GM21381 (cell line): ENCODE data around the gene CSPG4.
A peak's percentile ranks its signal among the peaks of the same experiment; 100 is the strongest.
"Not testable (repeated sequence)": the region's sequence is repeated elsewhere in the genome, so short reads cannot be mapped to it uniquely, and the experiment has no call there.

ENCODE experiments used
- ATAC-seq: cut with Tn5 transposase; IDR thresholded peaks from one replicate; pipeline ENCODE4 v1.9.1; 2021; ENCODE audit warnings: mild to moderate bottlenecking, moderate library complexity; ENCODE audit not compliant: unreplicated experiment

The CSPG4 gene, protein sequence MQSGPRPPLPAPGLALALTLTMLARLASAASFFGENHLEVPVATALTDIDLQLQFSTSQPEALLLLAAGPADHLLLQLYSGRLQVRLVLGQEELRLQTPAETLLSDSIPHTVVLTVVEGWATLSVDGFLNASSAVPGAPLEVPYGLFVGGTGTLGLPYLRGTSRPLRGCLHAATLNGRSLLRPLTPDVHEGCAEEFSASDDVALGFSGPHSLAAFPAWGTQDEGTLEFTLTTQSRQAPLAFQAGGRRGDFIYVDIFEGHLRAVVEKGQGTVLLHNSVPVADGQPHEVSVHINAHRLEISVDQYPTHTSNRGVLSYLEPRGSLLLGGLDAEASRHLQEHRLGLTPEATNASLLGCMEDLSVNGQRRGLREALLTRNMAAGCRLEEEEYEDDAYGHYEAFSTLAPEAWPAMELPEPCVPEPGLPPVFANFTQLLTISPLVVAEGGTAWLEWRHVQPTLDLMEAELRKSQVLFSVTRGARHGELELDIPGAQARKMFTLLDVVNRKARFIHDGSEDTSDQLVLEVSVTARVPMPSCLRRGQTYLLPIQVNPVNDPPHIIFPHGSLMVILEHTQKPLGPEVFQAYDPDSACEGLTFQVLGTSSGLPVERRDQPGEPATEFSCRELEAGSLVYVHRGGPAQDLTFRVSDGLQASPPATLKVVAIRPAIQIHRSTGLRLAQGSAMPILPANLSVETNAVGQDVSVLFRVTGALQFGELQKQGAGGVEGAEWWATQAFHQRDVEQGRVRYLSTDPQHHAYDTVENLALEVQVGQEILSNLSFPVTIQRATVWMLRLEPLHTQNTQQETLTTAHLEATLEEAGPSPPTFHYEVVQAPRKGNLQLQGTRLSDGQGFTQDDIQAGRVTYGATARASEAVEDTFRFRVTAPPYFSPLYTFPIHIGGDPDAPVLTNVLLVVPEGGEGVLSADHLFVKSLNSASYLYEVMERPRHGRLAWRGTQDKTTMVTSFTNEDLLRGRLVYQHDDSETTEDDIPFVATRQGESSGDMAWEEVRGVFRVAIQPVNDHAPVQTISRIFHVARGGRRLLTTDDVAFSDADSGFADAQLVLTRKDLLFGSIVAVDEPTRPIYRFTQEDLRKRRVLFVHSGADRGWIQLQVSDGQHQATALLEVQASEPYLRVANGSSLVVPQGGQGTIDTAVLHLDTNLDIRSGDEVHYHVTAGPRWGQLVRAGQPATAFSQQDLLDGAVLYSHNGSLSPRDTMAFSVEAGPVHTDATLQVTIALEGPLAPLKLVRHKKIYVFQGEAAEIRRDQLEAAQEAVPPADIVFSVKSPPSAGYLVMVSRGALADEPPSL (N-terminal part only)

DNA sequence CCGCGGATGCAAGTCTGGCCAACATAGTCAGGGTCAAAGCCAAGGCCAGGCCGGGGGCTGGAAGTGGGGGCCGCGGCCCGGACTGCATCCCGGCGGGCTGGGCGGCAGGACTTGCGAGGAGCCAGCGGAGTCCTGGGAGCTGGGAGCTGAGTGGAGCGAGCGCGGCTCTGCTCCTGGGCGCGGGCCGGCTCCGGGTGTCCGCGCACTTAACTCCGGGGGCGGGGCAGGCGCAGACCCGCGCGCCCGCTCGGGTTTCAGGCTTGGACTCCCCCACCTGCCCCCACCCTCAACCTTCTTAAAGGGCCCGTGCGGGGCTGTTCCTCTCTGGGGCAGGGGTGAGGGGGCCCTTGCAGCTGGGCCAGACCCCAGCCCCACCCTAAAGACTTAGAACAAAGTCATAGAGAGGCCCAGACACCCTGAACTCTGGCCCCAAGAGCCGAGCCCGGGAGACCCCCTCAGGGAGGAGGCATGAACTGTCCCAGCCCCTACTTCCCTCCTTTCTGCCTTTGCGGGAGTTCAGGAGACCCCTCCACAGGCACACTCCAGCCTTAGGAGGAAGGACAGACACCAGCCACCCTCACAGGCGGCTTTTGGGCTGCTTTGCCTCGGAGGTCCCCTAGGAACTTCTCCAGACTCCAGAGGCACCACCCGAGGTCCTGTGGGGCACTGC is at the start of gene CSPG4:
TSS of gene CSPG4 (minus strand) at position 181 of the 670 bp plus-strand sequence. CDS start at position 88, 93 bp downstream.
- no peak for ATAC-seq

DNA sequence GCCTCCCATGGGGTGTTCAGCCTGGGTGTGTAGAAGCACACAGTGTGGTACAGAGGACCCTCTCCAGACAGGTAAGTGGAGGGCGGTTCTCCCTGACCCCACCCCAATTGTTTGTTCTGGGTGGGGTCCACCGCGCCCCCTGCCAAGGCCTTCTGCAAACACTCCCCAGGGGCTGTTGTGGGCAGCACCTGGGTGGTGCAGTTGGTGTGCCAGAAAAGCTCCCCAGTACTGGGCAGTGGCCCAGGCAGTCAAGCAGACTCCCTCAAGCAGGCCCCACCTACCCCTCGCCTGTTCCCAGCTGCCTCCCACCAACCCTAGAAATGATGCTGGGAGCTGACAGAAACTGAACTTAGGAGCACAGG is 49.7 kb upstream of the CSPG4 start:
- ATAC-seq: not testable (repeated sequence)

DNA sequence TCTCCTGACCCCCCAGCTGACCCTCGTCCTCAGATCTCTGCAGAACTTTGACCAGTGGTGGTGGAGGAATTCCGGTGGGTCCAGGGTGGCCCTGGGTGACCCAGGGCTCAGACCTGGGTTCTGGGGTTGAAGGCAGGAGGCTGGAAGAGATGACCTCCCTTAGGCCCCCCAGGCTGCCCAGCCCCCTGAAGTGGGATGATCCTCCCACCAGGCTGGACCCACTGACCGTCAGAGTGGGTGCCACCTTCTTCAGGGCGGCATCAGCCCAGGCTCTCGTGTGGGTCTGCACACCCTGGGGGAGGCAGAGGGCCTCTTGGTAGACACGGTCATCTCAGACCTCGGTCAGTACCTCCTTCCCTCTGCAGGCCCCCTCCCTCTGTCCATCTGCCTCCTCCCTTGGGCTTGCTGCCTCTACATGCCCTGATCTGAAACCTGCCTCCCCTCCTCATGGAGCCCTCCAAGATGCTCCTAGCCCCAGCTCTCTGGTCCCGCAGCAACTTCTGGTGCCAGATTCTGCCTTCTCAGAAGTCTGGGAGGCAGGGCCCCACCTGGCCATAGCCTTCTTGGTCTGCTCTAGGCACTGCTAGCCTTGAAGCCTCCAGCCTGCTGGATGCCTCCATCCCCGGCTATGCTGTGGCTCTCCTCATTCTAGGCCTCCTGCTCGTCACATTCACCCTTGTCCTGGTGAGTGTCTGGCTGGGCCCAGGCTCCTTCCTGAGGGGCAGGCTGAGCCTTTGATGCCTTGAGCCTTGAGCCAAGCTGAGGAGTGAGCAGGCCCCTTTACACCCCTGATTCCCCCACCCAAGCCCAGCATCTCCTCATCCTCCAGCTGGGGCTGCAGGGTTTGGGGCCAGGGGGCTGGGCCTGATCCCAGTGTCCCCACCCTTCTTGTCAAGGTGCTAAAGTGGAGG is 49.1 kb upstream of the CSPG4 start:
- no peak for ATAC-seq

DNA sequence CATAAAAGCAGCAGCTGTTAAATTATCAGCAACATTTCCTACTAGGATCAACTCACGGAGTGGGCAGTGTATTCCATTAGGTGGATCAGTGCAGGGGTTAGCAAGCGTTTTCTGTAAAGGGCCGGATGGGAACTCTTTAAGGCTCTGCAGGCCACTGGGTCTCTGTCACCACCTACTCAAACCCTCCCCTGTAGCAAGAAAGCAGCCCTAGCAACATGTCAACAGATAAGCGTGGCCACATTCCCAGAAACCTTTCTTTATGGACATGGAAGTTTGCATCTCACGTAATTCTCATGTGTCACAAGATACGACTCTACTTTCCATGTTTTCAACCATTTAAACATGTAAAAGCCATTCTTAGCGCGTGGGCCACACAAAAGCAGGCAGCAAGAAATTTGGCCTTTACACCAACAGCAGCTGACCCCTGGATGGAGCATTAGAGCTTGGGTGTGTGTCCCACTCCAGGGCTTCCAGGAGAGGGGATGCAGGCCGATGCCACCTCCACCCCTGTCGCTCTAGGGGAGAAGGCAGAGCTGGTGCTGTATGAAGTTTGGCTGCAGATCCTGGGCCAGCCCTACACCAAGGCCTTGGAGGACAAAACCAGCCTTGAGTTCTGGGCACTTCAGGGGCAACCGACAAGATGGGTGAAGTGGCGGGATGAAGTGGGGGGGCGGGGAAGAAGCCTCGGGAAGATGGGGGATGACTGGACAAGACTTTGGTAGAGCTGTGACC is 48.2 kb upstream of the CSPG4 start:
- no peak for ATAC-seq

DNA sequence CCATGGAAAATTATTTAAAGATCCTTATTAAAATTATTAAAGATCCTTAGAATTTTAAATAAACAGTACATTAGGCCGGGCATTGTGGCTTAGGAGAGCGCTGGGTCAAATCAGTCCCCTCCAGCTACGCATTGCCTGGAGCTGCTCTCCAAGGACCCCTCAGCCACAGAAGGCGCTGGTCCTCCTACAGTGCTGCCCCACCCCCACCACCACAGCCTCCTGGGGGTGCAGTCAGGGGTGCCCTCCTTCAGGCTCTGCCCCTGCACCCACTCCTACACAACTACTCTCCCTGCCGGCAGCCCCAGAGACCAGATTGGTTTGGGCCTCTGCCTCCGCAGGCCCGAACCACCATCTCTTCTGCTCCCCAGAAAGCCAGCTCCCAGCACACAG is 47.5 kb upstream of the CSPG4 start:
- not testable (repeated sequence) for ATAC-seq

DNA sequence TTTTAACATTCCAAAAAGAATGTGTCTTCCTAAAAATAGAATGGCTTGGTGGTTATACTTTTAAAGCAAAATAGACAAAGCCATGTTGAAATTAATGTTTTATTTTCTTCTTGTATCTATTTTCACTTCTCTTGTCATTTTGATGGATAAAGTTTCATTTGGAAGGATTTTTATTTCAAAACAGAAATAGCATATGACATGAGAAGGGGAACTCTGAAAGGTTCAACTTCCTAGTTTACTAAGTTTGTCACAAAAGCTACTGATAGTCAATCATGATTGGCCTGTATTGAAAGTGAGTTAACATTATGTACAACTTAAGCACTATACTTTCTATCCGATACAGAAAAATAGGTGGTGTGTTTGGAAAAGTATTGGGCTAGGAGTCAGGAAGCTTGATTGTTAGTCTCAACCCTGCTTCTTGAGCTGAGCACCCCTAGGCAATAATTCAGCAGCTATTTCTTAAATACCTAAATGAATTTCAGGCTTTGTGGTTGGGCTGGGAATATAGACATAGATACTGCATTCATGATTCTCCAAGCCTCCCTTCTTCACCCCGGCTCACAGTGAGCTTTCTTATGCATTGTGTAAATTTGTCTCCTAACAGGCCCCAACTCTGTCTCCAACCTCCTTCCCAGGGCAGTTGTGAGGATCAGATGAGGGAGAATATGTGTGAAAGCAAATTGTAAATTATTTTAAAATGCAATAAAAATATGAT is 46.9 kb upstream of the CSPG4 start:
- ATAC-seq: no peak

DNA sequence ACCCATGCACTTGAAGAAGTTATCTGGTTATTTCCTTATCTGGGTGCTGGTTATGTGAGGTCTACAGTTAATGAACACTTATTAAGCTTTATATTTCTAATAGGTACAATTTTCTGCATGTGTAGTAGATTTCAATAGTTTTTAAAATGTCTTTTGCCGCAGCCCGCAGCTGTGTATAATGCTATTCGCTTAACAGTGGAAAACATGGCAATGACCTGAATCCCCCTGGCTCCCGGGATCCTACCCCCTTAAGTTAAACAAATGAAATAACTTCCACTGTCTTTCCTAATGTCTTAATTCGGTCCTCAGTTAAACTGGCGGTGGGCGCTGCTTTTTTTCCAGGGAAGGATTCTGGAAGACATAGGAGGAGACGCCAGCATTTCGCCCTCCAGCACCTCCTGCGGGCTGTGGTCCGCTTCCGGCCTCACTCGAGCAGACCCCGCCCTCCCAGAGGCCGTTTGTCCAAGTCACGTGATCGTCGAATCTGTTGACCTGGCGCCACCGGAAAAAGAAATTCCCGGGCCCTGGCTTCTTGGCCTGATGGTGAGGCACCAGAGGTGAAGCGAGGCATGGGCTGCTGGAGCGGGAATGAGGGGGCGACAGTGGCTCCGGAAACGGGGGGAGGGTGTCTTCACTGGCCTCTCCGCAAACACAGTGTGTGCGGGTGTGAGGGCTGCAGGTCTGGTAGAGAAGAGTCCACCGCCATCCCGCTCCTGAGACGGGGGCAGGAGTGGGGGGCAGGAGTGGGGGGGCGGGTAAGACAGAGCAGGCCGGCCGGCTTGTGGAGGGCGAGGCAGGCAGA is 45.6 kb upstream of the CSPG4 start:
- ATAC-seq: peak; percentile 79

DNA sequence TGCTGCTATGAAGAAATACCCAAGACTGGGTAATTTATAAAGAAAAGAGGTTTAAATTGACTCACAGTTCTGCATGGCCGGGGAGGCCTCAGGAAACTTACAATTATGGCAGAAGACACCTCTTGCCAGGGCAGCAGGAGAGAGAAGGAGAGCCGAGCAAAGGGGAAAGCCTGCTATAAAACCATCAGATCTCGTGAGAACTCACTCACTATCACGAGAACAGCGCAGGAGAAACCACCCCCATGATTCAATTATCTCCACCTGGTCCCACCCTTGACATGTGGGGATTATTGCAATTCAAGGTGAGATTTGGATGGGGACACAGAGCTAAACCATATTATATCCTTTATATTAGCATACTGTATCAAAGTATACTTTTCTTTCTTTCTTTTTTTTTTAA is 42.2 kb upstream of the CSPG4 start:
- ATAC-seq: not testable (repeated sequence)

DNA sequence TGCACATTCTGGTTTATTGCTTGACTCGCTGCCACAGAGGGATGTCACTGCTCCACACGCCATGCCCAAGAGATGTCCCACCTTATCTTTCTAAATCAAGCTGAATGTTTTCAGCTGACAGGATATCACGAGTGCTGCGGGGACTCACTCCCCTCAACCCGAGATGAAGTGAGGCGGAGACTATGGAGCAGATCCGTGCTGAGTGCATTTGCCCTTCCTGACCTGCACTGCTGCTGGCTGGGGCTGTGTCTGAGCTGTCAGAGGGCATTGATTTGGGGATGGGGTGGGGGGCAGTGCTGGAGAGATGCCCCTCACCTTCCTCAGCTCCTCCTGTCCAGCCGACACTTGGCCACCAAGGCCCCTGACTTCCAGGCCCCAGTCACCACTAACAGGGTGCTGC is 40.5 kb upstream of the CSPG4 start:
- ATAC-seq: no peak

DNA sequence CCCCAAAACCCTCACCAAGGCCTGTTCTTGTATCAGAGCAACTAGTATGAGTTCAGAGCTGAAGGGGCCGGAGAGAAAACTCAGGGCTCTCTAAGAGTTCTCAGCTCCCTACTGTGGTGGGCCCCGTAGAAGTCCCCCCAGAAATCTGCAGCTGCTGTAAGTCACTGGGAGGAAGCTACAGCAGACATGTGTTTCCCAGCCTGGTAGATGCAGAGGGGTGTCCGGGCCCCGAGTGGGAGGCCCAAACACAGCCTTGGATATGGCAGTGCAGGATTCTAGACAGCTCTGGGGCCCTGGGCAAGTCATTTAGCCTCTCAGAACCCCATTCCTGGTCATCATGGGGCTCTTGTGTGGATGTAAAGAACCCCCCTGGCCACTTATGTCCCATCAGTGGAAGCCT is 39.2 kb upstream of the CSPG4 start:
- ATAC-seq: no peak

DNA sequence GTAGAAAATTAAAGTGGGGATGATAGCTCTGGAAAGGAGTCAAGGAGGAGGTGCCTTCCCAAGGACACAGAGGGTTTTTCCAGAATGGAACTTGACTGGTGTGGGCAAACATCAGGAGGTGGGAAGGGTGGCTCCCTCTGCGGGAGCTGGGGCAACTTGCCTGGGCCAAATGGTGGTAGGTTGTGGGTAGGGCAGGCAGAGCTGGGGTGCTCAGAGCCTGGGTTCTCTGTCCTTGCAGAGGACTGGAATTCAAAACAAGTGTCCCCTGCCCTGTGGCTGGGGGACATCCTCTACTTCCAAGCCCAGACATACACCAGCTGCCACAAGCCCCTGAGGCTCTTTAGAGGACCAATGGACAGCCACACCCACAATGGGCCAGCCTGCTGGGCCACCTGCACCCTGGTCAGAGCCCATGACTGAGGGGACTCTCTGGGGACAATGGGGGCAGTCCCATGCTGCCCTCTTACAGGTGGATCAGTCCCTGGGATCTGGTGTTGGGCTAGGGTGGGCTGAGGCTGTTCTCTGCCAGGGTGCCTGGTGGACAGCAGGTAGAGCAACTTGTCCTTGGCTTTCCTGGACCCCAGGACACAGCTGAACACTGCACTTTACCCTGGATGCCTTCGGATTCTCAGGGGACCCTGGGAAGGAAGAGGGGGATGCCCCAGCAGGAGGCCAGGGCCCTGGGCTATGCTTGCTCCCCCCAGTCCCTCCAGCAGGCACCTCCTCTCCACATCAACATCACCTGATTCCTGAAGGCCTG is 38.6 kb upstream of the CSPG4 start:
- ATAC-seq: no peak

DNA sequence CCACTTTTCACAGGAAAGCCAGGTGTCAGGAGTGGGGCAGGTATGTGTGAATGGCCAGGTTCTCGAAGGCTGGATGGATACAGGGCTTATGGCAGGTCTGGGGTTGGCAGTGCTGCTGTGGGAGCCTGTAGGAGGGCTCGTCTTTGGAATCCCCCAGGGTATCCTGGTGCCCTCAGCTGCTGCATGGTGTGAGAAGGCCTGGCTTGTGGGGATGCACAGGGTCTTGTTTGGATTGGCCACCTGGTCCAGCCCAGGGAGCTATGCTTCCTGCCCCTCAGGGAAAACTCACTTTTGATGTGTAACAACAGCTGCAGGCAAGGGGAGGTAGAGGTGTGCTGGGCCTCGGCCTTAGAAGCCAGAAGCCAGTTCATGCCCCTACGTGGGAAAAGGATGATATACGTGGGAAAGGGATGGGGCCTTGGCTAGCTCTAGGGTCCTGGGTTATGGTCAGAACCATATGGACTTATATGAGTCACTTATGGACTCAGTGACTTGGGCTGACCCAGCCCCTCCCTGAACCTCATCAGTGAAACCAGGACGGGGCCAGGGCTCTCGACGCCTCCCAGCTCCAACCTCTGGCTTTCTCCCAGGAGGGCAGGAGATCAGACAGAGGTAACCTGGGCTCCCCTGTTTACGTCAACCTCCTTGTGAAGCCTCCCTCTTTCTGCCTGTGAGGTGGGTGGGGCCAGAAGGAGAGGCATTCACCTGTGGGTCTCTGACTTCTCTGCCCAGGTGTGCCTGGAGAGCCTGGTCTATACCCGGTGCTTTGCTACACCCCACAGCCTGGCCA is 37.8 kb upstream of the CSPG4 start:
- no peak for ATAC-seq

DNA sequence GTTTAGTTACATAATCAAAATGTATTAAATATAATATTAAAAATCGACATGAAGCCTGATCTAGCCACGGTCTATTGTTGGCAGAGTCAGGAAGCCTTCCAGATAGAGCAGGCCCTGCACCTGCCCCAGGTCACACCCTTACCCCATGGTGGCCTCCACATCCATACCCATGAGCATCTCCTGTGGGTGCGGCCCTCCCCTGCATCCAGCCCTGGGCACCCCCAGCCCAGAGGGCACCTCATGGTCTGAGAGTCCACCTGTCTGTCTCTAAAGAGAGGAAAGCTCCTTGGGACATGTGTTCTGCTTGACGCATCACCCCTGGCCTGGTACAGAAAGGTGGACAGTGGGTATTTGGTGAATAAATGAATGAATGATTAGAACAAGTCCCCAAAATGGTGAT is 37.2 kb upstream of the CSPG4 start:
- ATAC-seq: no peak

DNA sequence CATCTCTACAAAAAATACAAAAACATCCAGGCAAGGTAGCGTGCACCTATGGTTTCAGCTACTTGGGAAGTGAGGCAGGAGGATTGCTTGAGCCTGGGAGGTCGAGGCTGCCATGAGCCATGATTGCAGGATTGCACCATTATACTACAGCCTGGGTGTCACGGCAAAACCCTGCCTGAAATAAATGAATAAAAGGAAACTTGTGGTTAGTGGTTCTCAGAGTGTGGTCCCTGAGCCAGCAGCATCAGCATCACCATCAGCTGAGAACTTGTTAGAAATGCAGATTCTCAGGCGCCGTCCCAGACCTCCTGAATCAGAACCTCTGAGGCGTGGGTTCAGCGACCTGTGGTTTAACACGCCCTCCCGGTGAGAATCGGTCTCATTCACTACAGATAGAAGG is 36.2 kb upstream of the CSPG4 start:
- not testable (repeated sequence) for ATAC-seq

DNA sequence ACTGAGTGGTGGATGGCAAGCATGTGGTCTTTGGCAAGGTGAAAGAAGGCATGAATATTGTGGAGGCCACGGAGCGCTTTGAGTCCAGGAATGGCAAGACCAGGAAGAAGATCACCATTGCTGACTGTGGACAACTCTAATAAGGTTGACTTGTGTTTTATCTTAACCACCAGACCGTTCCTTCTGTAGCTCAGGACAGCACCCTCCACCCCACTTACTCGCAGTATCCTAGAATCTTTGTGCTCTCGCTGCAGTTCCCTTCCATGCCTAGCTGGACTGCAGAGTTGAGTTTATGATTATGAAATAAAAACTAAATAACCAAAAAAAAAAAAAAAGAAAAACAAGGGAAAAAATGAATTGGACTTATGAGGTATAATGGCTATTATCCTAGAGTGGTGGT is 34.5 kb upstream of the CSPG4 start:
- not testable (repeated sequence) for ATAC-seq

DNA sequence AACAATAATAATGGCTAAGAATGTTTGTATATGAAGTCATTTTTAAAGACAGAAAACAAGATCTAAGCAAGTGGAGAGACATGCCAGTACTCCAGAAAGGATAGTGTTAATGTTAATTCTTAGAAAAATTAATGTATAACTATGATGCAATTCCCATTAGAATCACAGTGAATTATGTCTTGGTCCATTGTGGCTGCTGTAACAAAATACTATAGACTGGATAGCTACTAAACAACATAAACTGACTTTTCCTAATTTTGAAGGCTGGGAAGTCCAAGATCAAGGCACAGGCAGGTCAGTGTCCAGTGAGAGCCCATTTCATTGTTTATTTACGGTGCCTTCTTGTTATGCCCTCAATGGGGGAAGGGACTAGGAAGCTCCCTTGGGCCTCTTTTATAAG is 32.7 kb upstream of the CSPG4 start:
- ATAC-seq: no peak
